Retinal pigment epithelial cell (primary cell): ENCODE results near the gene CDKN2B-AS1.
A peak's percentile ranks its signal among the peaks of the same experiment; 100 is the strongest.
"Not testable (repeated sequence)": the region's sequence is repeated elsewhere in the genome, so short reads cannot be mapped to it uniquely, and the experiment has no call there.

ENCODE experiments used
- DNase-seq: peaks from one replicate; pipeline ENCODE4 v3.0.0-alpha.2; 2010; ENCODE audit warnings: low read depth
- H3K4me3 ChIP-seq: 2 replicates; pipeline ENCODE4 v1.5.1; 2011; ENCODE audit warnings: mild to moderate bottlenecking, low read length, control low read depth, moderate library complexity
- CTCF ChIP-seq: conservative IDR thresholded peaks from 2 replicates; pipeline ENCODE4 v1.5.1; 2011; ENCODE audit warnings: low read depth, low read length, control low read depth, inconsistent platforms

The CDKN2B-AS1 gene

GRCh38 chr9:21994556-21995005 lies at the start of gene CDKN2B-AS1:
CDKN2B-AS1 (plus strand) TSS chr9:21994791.
- TF ChIP-seq CTCF: peak; percentile 16
- H3K4me3 ChIP-seq: peak within 1 kb of the TSS; percentile 75
- no peak for DNase-seq

GRCh38 chr9:21945606-21946005 lies 49.0 kb upstream of the CDKN2B-AS1 start:
- no peak for TF ChIP-seq CTCF
- no peak for DNase-seq
- H3K4me3 ChIP-seq: no peak overlapping the region

GRCh38 chr9:21958833-21959232 lies 35.8 kb upstream of the CDKN2B-AS1 start:
- TF ChIP-seq CTCF: no peak
- no peak for DNase-seq
- no peak overlapping the region for H3K4me3 ChIP-seq

- H3K4me3 ChIP-seq, DNase-seq: not testable (repeated sequence)
Observed at GRCh38 chr9:21959268-21959667, 35.3 kb upstream of the CDKN2B-AS1 start.

- no peak for TF ChIP-seq CTCF
Observed at GRCh38 chr9:21961569-21961968, 33.0 kb upstream of the CDKN2B-AS1 start.

GRCh38 chr9:21964925-21965385 lies 29.6 kb upstream of the CDKN2B-AS1 start:
- no peak for TF ChIP-seq CTCF
- peak; percentile 61 for DNase-seq
- H3K4me3 ChIP-seq: peak overlapping the region; percentile 54

More at GRCh38 chr9:21961569-21961968, 33.0 kb upstream of the CDKN2B-AS1 start:
- DNase-seq: no peak
- no peak overlapping the region for H3K4me3 ChIP-seq

- peak; percentile 56 for DNase-seq
- H3K4me3 ChIP-seq: peak overlapping the region; percentile 54
- TF ChIP-seq CTCF: peak; percentile 76
Observed at GRCh38 chr9:21965401-21965951, 29.1 kb upstream of the CDKN2B-AS1 start.
